CD4-positive, alpha-beta T cell (primary cell): ENCODE measurements around the gene JAM2. TPM values are rescaled to one million over a fixed set of nuclear protein-coding genes. Genes with fewer than 3 reads are reported as not detected.

Source experiments
- ATAC-seq: fragments of 200-7000 bp; cut with Tn5 transposase; one replicate; pipeline ENCODE4 v1.10.0; 2022; ENCODE audit warnings: mild to moderate bottlenecking; ENCODE audit not compliant: poor library complexity
- CTCF ChIA-PET: fragments of 350-600 bp; sonication (Branson Sonifier 250); formaldehyde crosslinking; loops from one replicate; lab custom pipeline; 2021; ENCODE audit warnings: antibody characterized with exemption, inconsistent platforms; lab: Charles Lee
- POLR2A ChIA-PET: fragments of 350-600 bp; sonication (Branson Sonifier 250); formaldehyde crosslinking; loops from one replicate; lab custom pipeline; 2021; ENCODE audit warnings: antibody characterized with exemption, inconsistent platforms; lab: Charles Lee
- DNase-seq, 14 experiments: peaks; one replicate each; pipeline ENCODE4 v3.0.0-alpha.2; 2013 to 2020; ENCODE audit warnings: mixed read lengths in 2 of 14
- H3K27ac ChIP-seq, 2 donors: one replicate each; pipeline versions ENCODE4 v1.5.1 to v1.7.0; 2013; ENCODE audit warnings: low read length in 2 of 2, low read depth in 1 of 2, mild to moderate bottlenecking in 1 of 2
- H3K27me3 ChIP-seq, 2 experiments: 1 replicate in 1 of 2; 2 replicates in 1 of 2; pipeline versions ENCODE4 v1.6.1 to v1.7.0; 2013; ENCODE audit warnings: low read length in 2 of 2, control low read depth in 1 of 2, mild to moderate bottlenecking in 1 of 2, moderate library complexity in 1 of 2; ENCODE audit not compliant: insufficient read depth in 2 of 2, control insufficient read depth in 1 of 2
- H3K36me3 ChIP-seq: one replicate; pipeline ENCODE4 v1.6.1; 2013; ENCODE audit warnings: low read length, control low read depth; ENCODE audit not compliant: insufficient read depth
- H3K4me1 ChIP-seq: one replicate; pipeline ENCODE4 v1.6.1; 2013; ENCODE audit warnings: low read length, control low read depth; ENCODE audit not compliant: insufficient read depth
- H3K4me3 ChIP-seq: one replicate; pipeline ENCODE4 v1.5.1; 2013; ENCODE audit warnings: mild to moderate bottlenecking, low read length, moderate library complexity
- H3K9me3 ChIP-seq, 2 experiments: 1 replicate in 1 of 2; 2 replicates in 1 of 2; pipeline versions ENCODE4 v1.6.1 to v1.7.0; 2013; ENCODE audit warnings: low read length in 2 of 2, mild to moderate bottlenecking in 2 of 2, control low read depth in 1 of 2, moderate library complexity in 1 of 2; ENCODE audit not compliant: control insufficient read depth in 1 of 2, insufficient read depth in 1 of 2
- H3K27ac Mint-ChIP-seq: one replicate; pipeline ENCODE4 v1.8.0; 2020; ENCODE audit warnings: mixed read lengths
- H3K27me3 Mint-ChIP-seq: one replicate; pipeline ENCODE4 v1.8.0; 2021; ENCODE audit warnings: mixed read lengths
- H3K36me3 Mint-ChIP-seq: one replicate; pipeline ENCODE4 v1.8.0; 2021; ENCODE audit warnings: low read depth, mixed read lengths
- H3K4me1 Mint-ChIP-seq: one replicate; pipeline ENCODE4 v1.8.0; 2021; ENCODE audit warnings: low read depth, mixed read lengths
- H3K4me3 Mint-ChIP-seq: one replicate; pipeline ENCODE4 v1.8.0; 2020; ENCODE audit warnings: mild to moderate bottlenecking, mixed read lengths
- H3K9me3 Mint-ChIP-seq: one replicate; pipeline ENCODE4 v1.8.0; 2020; ENCODE audit warnings: mixed read lengths
- CTCF ChIP-seq: fragments of 200-600 bp; IDR thresholded peaks from one replicate; pipeline ENCODE4 v1.8.0; 2022; ENCODE audit warnings: antibody characterized with exemption, mild to moderate bottlenecking
- intact Hi-C, 2 experiments: fragments of 100-400 bp; cut with DNase I in 1 of 2; cut with micrococcal nuclease in 1 of 2; formaldehyde crosslinking; loops; one replicate each; pipeline versions ENCODE4 v1.15.1 to v1.9.0; 2023 to 2025; cut with DNase I, micrococcal nuclease
- total RNA-seq, 174 experiments: library from RNA in 2 of 174; stranded (reverse) in 2 of 174; gene quantifications; one replicate each; pipeline ENCODE4 v1.2.3 and lab custom pipeline; 2021 to 2026

Gene JAM2
- total RNA-seq, 2 experiments from 2014 or later = not detected

GRCh38 chr21:25670726-25671125 lies 31.7 kb downstream of the JAM2 start:
- POLR2A ChIA-PET = interaction anchor here (0.6 kb wide), 1 partner anchor 207 kb away, joined by 3 read pairs; no protein-coding TSS in a partner anchor
- H3K27me3 ChIP-seq = no peaks in the 10 kb centered on the region
- no peak for ATAC-seq
- no peak for DNase-seq
- H3K27me3 Mint-ChIP-seq = peaks cover 6% of the 10 kb centered on the region
- H3K4me1 ChIP-seq = no peaks in the 10 kb centered on the region
- H3K4me1 Mint-ChIP-seq = no peaks in the 10 kb centered on the region
- CTCF ChIA-PET = no interaction called here
- H3K4me3 Mint-ChIP-seq = no peak overlapping the region
- H3K36me3 Mint-ChIP-seq = no peaks in the 10 kb centered on the region
- no peak overlapping the region for H3K27ac Mint-ChIP-seq
- intact Hi-C loops = no loop called here
- H3K36me3 ChIP-seq = no peaks in the 10 kb centered on the region
- H3K9me3 Mint-ChIP-seq = no peaks in the 10 kb centered on the region
- no peaks in the 10 kb centered on the region for H3K9me3 ChIP-seq
- no peak overlapping the region for H3K27ac ChIP-seq
- no peak overlapping the region for H3K4me3 ChIP-seq
- no peak for TF ChIP-seq CTCF

GRCh38 chr21:25676451-25676850 lies 37.4 kb downstream of the JAM2 start:
- Mint-ChIP-seq H3K36me3 (no peaks in the 10 kb centered on the region), H3K27me3 (no peaks in the 10 kb centered on the region), H3K4me1 (no peaks in the 10 kb centered on the region), H3K27ac (no peak overlapping the region), H3K9me3 (no peaks in the 10 kb centered on the region), H3K4me3 (no peak overlapping the region)
- H3K27me3 ChIP-seq = no peaks in the 10 kb centered on the region
- CTCF ChIA-PET = no interaction called here
- H3K27ac ChIP-seq = no peak overlapping the region
- no peaks in the 10 kb centered on the region for H3K36me3 ChIP-seq
- no peak overlapping the region for H3K4me3 ChIP-seq
- no peaks in the 10 kb centered on the region for H3K4me1 ChIP-seq
- intact Hi-C loops = no loop called here
- POLR2A ChIA-PET = no interaction called here
- TF ChIP-seq CTCF = no peak
- no peak for ATAC-seq
- DNase-seq = no peak
- H3K9me3 ChIP-seq = no peaks in the 10 kb centered on the region

GRCh38 chr21:25682382-25682781 lies 43.3 kb downstream of the JAM2 start:
- POLR2A ChIA-PET = no interaction called here
- TF ChIP-seq CTCF = no peak
- CTCF ChIA-PET = no interaction called here

More at GRCh38 chr21:25682382-25682781, 43.3 kb downstream of the JAM2 start:
- ATAC-seq (no peak), DNase-seq (no peak)
- Histone ChIP-seq H3K27ac (no peak overlapping the region), H3K27me3 (no peaks in the 10 kb centered on the region), H3K4me3 (no peak overlapping the region), H3K9me3 (no peaks in the 10 kb centered on the region), H3K36me3 (no peaks in the 10 kb centered on the region), H3K4me1 (no peaks in the 10 kb centered on the region)
- intact Hi-C loops = no loop called here
- H3K27ac Mint-ChIP-seq = no peak overlapping the region
- H3K36me3 Mint-ChIP-seq = no peaks in the 10 kb centered on the region
- no peaks in the 10 kb centered on the region for H3K4me1 Mint-ChIP-seq
- H3K27me3 Mint-ChIP-seq = no peaks in the 10 kb centered on the region
- no peaks in the 10 kb centered on the region for H3K9me3 Mint-ChIP-seq
- H3K4me3 Mint-ChIP-seq = no peak overlapping the region
